NCI-H1930 (cell line): ENCODE measurements around the gene FILIP1L.

Experiments used
- DNase-seq, 2 experiments: peaks; one replicate each; lab custom pipeline; 2025; lab: John Stamatoyannopoulos, UW

FILIP1L gene

DNA sequence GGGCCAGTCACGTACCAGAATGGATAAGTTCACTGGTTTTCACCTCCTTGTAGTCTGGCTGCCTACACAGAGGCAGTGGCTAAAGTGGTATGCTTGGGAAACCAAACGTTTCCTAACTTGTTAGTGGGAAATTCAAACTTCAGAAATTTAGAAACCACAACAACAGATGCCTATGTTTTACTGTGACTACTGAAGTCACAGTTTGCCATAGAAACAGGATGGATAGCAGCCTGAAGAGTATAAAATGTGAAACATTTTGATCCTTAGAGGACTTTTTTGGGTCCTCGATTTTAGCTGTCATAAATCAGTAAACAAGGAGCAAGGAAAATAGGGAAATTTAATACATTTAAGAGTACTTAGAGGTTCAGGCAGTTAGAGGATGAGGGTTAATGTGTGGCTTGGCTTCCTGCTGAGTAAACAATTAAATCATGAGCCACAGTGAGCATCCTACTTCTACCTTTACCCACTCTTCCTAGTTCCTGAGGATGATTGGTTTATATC is 248.0 kb downstream of the FILIP1L start:
- no peak for DNase-seq

- DNase-seq: no peak
These were observed 249.0 kb downstream of the FILIP1L start for GRCh38 chr3:99865321-99865720.

DNA sequence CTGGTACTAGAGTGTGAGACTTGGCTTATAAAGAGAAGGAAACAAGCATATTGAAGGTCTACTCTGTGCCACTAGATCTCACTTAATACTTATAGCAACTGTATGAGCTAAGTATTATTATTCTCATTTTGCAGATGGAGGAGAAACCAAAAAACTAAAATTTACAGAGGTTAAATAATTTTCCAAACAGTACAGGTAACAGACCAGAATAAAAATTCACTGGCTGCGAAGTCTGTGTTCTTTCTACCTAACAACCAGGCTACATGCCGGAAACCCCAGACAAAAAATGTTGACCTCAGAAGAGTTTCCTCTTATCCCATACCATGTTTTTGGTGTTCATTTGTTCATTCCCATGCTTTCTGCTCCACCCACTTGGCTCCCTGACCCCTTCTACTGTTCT is 250.0 kb downstream of the FILIP1L start:
- no peak for DNase-seq

DNA sequence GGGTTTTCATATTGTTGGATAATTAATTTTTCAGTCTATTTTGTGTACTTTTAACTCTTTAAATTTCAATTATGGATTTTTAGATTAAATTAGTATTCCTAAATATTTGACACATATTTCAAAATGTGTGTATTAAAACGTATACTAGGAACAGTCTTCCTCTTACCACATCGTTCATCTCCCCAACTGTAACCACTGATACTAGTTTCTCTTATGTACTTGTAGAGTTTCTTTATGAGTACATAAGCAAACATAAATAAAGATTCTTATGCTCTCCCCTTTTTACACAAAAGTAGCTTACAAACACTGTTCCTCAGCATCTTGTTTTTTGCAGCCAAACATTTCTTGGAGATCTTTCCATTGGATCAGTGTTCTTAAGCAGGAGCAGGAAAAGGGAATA is 250.7 kb downstream of the FILIP1L start:
- no peak for DNase-seq

DNA sequence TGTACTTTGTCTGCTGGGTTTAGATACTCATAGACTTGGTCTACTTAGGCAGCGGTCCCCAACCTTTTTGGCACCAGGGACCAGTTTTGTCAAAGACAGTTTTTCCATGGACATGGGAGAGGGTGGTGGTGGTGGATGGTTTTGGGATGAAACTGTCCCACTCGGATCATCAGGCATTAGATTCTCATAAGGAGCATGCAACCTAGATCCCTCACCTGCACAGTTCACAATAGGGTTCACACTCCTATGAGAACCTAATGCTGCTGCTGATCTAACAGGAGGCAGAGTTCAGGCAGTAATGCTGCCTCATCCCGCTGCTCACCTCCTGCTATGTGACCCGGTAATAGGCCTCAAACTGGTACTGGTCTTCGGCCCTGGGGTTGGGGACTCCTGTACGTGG is 251.3 kb downstream of the FILIP1L start:
- no peak for DNase-seq

GRCh38 chr3:99862208-99862607 is 252.1 kb downstream of the FILIP1L start:
- DNase-seq: no peak

DNA sequence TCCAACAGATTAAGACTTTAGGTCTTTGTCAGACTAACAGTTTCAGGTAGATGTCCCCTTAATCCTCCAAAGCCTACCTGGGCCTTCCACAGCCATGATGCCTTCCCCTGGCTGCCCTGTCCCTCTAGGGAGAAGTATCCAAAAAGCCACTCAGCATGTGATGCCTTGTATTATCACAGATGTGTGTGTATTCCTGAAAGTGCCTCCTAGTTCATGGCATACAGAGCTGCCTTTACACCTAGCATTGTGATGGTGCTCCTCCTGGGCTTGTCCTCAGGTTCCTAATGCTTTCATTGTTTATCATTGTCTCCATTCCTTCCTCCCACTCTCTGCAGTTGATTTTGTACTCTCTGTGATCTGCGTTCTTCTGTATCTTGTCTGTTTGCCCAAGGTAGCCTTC is 253.1 kb downstream of the FILIP1L start:
- DNase-seq: no peak

GRCh38 chr3:99859825-99860224 is 254.5 kb downstream of the FILIP1L start:
- no peak for DNase-seq

DNA sequence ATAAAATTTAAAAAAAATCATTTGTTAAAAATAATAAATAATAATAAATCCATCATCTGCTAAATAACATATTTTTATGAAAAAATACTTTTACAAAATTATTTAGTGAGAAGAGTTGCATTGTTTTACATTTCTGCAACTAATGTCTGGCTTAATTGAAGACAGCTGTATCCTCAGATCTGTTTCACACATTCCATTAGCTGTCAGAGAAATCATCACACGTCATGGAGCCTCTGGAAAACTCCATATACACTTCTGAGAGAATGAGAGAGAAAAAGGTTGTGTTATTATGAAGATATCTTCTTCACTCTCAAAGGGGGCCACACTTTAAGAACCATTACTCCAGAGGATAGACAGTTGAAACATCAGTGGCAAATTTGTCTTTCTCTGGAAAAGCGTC is 255.8 kb downstream of the FILIP1L start:
- DNase-seq: no peak

DNA sequence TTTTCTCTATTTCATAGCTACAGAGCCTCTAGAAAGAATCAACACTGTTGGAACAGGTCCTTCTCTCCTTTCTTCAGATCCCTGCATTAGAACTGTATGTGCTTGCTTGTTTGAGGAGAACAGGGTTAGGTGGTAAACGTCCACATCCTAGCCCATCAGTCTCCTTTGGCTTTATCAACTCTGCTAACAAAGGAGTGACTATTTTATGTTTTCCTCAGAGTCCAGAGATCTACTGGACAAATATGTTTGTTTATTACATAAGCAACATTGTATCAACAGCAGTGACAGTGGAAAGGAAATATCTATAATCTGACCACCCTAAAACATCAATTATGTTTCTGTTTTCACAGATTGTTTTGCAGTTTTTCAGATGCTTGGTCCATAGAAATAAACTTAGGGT is 257.0 kb downstream of the FILIP1L start:
- DNase-seq: no peak

GRCh38 chr3:99856437-99857220 is 257.7 kb downstream of the FILIP1L start:
- no peak for DNase-seq

GRCh38 chr3:99855900-99856299 is 258.4 kb downstream of the FILIP1L start:
- DNase-seq: no peak

DNA sequence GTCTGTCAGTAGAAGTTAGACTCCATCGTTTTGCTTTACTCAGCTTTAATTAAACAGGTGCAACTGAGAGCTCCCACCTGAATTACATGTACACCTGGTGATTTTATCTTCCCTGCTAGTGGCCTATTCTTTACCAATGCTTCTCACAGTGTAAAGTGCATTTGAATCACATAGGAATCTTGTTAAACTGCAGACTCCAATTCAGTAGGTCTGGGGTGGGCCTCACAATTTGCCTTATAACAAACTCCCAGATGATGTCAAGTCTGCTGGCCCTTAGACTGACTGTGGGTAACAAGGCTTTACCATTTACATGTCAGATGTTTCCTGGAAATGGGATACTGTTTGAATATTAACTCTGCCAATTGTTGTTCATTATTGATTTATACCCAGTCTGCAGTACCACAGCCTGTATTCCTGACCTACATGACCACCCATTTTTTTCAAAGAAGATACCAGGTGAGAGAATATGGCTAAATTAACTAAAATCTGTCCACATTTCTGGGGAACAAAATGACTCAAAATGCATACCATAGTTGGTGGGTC is 259.5 kb downstream of the FILIP1L start:
- no peak for DNase-seq

DNA sequence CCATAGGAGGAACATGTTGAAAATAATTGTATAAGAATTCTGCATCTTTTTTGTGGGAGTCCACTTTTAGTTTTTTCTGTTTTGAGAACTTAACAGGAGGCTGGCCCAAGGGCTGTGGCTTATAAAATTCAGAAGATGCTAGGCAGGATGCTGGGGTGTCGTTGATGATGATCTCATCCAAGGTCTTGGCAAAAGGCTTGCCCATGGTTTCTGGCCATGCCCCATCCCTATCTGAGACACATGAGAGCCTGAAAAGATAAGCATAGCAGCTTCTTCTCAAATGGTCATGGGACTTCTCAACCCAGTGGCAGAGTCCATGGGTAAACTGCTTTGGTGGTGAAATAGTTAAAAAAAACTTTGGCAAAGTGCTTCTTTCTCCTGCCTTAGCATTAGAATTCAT is 261.4 kb downstream of the FILIP1L start:
- no peak for DNase-seq

- DNase-seq: no peak
These were observed 262.3 kb downstream of the FILIP1L start for GRCh38 chr3:99851955-99852354.

GRCh38 chr3:99850608-99851007 is 263.7 kb downstream of the FILIP1L start:
- no peak for DNase-seq

DNA sequence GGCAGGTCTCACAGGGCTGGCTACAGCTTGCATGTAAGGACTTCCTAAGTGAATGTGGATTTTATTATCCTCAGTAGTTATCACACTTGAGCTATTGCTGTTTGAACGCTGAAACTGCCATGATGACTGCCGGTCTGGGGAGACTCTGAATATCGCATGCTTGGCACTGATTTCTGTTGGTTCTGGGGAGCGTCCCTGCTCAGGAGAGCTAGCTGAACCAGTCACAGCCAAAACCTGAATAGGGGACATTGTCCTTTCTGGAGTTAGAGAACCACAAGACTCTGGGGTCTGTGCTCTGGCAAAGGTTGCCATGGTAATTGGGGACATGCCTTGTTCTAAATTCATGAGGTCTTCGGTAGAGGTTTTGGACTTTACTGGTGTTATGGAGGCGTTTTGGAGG is 265.9 kb downstream of the FILIP1L start:
- no peak for DNase-seq

DNA sequence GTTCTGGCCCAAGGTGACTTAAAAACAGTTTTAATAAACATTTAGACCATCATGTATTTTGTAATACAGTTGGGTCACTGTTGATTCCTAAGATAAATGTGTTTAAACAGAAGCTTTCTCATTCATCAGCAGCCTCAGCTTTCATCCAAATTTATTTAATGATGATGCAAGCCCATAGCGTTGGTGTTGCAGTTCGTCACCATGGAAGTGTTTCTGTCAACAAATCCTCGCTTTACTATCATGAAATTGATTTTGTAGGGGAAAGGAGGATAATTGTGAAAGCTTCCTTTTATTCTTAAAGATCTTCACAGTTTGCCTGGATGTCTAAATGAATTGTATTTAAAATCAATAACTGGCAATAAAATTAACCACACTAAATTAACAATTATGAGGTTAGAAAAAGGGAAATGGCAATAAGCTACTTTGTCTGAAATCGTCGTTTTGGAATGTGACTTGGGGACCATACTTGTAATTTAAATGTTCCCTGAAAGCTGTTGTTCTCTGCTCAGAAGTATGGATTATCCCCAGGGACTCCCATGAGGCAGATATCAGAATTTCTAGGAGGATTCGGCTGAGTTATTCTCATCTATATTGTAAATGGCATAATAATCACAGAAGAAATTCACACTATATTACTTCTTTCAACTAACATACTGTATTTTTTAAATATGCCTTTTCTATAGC is 267.7 kb downstream of the FILIP1L start:
- no peak for DNase-seq

- DNase-seq: no peak
These were observed 268.3 kb downstream of the FILIP1L start for GRCh38 chr3:99845999-99846398.

DNA sequence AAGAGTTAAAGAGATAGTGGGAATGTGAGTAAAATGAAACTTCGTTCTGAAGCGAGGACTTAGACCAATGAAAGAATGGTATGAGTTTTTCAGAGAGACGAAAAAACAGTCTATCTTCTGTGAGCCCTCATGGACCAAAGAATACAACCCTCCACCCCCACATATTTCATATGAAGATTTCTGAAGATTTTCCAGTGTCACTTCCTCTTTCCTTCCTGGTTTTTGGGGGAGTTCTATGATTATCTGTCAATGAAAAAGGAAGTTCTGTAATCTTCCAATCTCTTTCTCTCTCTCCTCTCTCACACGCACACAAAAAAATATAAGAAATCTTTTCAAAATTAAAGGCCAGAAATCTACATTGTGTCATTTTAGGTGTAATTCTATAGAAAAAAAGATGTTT is 269.0 kb downstream of the FILIP1L start:
- DNase-seq: no peak

DNA sequence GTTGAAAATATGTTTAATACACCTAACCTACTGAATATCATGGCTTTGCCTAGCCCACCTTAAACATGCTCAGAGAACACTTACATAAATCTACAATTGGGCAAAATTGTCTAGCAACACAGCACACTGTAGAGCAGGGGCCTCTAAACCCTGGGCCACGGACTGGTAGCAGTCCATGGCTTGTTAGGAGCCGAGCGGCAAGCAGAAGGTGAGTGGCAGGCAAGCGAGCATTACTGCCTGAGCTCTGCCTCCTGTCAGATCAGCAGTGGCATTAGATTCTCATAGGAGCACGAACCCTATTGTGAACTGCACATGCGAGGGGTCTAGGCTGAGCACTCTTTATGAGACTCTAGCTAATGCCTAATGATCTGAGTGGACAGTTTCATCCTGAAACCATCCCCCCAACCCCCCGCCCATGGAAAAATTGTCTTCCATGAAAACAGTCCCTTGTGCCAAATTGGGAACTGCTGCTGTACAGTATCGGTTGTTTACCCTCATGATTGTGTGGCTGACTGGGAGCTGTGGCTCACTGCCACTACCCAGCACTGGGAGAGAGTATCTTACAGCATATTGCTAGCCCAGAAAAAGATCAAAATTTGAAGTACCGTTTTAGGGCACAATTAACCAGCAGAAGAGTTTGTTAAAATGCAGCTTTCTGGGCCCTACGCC is 270.6 kb downstream of the FILIP1L start:
- no peak for DNase-seq

GRCh38 chr3:99842826-99843589 is 271.3 kb downstream of the FILIP1L start:
- no peak for DNase-seq
